ENCODE measurements around the gene CCDC192.

Gene CCDC192

DNA sequence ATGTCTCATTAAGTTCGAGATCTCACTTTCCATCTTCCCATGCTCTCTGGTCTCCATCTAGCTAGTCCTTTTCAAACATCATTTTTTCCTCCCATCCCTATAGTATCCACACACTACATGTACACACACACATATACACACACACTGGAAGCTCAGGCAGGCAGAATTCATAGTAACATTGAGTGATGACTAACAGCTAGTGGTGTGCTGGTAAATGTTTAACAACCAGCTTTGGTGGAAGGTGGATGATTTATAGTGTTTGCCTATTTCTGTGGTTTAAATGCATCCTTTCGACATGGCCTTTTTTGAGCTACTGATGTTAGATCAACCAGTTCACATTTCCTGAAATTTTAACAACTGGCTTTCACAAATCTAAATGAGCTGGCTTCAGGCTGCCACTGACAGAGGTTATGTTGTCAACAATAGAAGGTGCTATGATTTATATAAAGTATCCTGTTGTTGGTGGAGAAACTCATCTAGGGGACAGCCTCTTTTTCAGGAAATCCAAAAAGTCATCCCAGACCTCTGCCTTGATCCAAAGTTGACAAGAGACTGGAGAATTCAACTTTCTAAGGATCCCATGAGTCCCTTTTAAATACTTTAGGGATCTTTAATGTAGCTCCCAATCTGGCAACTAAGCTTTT is 117.8 kb downstream of the CCDC192 start:
- no peaks in the 10 kb centered on the region for H3K36me3 ChIP-seq (ENCODE audit: control insufficient read depth in 1 of 2, insufficient read depth in 2 of 2, low read length in 2 of 2)
- no peaks in the 10 kb centered on the region for H3K27me3 ChIP-seq (ENCODE audit: control insufficient read depth in 1 of 2, insufficient read depth in 2 of 2, low read length in 2 of 2)
- H3K4me3 ChIP-seq (ENCODE audit: low read depth in 1 of 2, low read length in 2 of 2), result no peak overlapping the region
- H3K4me1 ChIP-seq (ENCODE audit: control insufficient read depth in 1 of 2, insufficient read depth in 2 of 2, low read length in 2 of 2), result peaks cover 0 to 6% of the 10 kb centered on the region in 2 donors
- no peaks in the 10 kb centered on the region for H3K9me3 ChIP-seq (ENCODE audit: control insufficient read depth in 1 of 2, low read length in 2 of 2)
- H3K9ac ChIP-seq (ENCODE audit: low read depth in 1 of 2, low read length in 2 of 2), result no peak overlapping the region
- no peak overlapping the region for H3K27ac ChIP-seq (ENCODE audit: low read depth, low read length)

DNA sequence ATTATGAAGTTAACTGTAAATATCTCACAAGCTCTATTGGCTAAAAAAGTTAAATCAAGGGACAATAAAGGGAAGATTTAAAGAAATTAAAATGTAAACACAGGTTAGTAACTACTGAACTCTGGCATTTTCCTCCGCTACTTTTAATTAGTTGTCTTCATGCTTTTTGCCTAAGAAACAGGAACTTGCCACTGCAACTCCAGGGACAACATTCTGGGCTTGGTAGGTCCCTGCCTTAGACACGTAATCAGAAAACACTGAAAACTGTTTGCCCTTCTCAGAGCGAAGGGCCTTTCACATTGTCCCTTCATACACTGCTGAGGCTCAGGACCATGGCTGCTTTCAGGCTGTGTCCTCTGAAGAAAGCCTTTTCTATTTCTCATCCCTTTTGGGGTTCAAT is 118.7 kb downstream of the CCDC192 start:
- Histone ChIP-seq H3K9ac (ENCODE audit: low read depth in 1 of 2, low read length in 2 of 2) (no peak overlapping the region), H3K4me1 (ENCODE audit: control insufficient read depth in 1 of 2, insufficient read depth in 2 of 2, low read length in 2 of 2) (peaks cover 0 to 6% of the 10 kb centered on the region in 2 donors), H3K9me3 (ENCODE audit: control insufficient read depth in 1 of 2, low read length in 2 of 2) (no peaks in the 10 kb centered on the region), H3K27ac (ENCODE audit: low read depth, low read length) (no peak overlapping the region), H3K27me3 (ENCODE audit: control insufficient read depth in 1 of 2, insufficient read depth in 2 of 2, low read length in 2 of 2) (no peaks in the 10 kb centered on the region), H3K36me3 (ENCODE audit: control insufficient read depth in 1 of 2, insufficient read depth in 2 of 2, low read length in 2 of 2) (no peaks in the 10 kb centered on the region), H3K4me3 (ENCODE audit: low read depth in 1 of 2, low read length in 2 of 2) (no peak overlapping the region)

DNA sequence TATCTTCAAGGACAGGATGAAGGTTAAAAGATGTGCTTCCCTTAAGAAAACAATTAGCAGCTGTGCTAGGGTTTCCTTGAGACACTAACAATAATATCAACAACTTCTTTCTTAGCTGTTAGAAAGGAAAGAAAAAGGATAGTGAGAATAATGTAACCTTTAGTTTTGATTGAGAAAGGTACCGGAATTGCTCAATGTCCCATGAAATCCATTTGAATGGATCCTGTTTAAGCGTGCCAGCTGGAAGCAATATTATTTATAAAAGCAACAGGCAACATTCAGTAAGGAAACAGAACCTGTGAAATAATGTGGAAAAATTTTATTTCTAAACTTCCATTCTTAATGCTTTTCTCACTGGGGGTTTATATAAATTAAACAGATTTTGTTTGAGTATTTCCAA is 120.9 kb downstream of the CCDC192 start:
- no peaks in the 10 kb centered on the region for H3K36me3 ChIP-seq (ENCODE audit: control insufficient read depth in 1 of 2, insufficient read depth in 2 of 2, low read length in 2 of 2)
- no peak overlapping the region for H3K9ac ChIP-seq (ENCODE audit: low read depth in 1 of 2, low read length in 2 of 2)
- H3K9me3 ChIP-seq (ENCODE audit: control insufficient read depth in 1 of 2, low read length in 2 of 2), result no peaks in the 10 kb centered on the region
- H3K27ac ChIP-seq (ENCODE audit: low read depth, low read length), result no peak overlapping the region
- H3K4me3 ChIP-seq (ENCODE audit: low read depth in 1 of 2, low read length in 2 of 2), result no peak overlapping the region
- H3K4me1 ChIP-seq (ENCODE audit: control insufficient read depth in 1 of 2, insufficient read depth in 2 of 2, low read length in 2 of 2), result peaks cover 0 to 6% of the 10 kb centered on the region in 2 donors
- H3K27me3 ChIP-seq (ENCODE audit: control insufficient read depth in 1 of 2, insufficient read depth in 2 of 2, low read length in 2 of 2), result no peaks in the 10 kb centered on the region

- H3K27ac ChIP-seq (ENCODE audit: low read depth, low read length), result no peak overlapping the region
- no peaks in the 10 kb centered on the region for H3K36me3 ChIP-seq (ENCODE audit: control insufficient read depth in 1 of 2, insufficient read depth in 2 of 2, low read length in 2 of 2)
- no peaks in the 10 kb centered on the region for H3K9me3 ChIP-seq (ENCODE audit: control insufficient read depth in 1 of 2, low read length in 2 of 2)
- H3K9ac ChIP-seq (ENCODE audit: low read depth in 1 of 2, low read length in 2 of 2), result no peak overlapping the region
- H3K27me3 ChIP-seq (ENCODE audit: control insufficient read depth in 1 of 2, insufficient read depth in 2 of 2, low read length in 2 of 2), result no peaks in the 10 kb centered on the region
- no peak overlapping the region for H3K4me3 ChIP-seq (ENCODE audit: low read depth in 1 of 2, low read length in 2 of 2)
- peaks cover 0 to 3% of the 10 kb centered on the region in 2 donors for H3K4me1 ChIP-seq (ENCODE audit: control insufficient read depth in 1 of 2, insufficient read depth in 2 of 2, low read length in 2 of 2)
These were observed 122.8 kb downstream of the CCDC192 start for GRCh38 chr5:127826011-127826410.

DNA sequence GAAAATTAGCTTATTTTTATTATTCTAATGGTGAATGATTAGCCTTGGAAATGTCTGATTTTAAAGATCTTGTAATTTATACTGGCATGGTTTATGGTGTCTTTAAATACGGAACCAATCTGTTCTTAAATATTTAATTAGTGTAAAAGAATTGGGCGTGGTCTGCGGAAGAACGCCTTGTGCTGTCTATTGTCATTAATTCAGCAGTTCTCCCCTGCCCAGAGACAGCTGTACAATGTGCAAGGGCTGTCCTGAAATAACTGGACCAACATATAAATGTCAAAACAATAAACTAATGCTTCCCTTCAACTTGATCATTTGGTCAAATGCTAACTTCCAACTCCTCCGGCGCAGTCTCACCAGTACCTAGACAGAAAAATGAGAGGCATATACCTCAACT is 124.3 kb downstream of the CCDC192 start:
- Histone ChIP-seq H3K4me1 (ENCODE audit: control insufficient read depth in 1 of 2, insufficient read depth in 2 of 2, low read length in 2 of 2) (no peaks in the 10 kb centered on the region), H3K27me3 (ENCODE audit: control insufficient read depth in 1 of 2, insufficient read depth in 2 of 2, low read length in 2 of 2) (no peaks in the 10 kb centered on the region), H3K9me3 (ENCODE audit: control insufficient read depth in 1 of 2, low read length in 2 of 2) (no peaks in the 10 kb centered on the region), H3K27ac (ENCODE audit: low read depth, low read length) (no peak overlapping the region), H3K9ac (ENCODE audit: low read depth in 1 of 2, low read length in 2 of 2) (no peak overlapping the region), H3K4me3 (ENCODE audit: low read depth in 1 of 2, low read length in 2 of 2) (no peak overlapping the region), H3K36me3 (ENCODE audit: control insufficient read depth in 1 of 2, insufficient read depth in 2 of 2, low read length in 2 of 2) (no peaks in the 10 kb centered on the region)

DNA sequence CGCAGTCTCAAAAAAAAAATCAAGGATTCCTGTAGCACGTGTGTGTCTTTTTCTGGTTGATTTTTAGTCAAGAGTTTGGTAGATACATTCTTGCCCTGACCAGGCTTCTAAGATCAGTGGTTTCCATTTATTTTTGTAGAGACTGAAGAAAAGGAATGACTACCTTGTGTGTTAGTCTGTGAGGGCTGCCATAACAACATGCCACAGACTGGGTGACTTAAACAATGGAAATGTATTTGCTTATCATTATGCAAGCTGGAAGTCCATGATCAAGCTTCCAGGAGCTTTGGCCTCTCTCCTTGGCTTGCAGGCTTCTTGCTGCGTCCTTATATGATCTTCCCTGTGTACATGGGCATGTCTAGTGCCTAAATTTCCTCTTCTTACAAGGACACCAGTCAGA is 127.0 kb downstream of the CCDC192 start:
- Histone ChIP-seq H3K27me3 (ENCODE audit: control insufficient read depth in 1 of 2, insufficient read depth in 2 of 2, low read length in 2 of 2) (no peaks in the 10 kb centered on the region), H3K9me3 (ENCODE audit: control insufficient read depth in 1 of 2, low read length in 2 of 2) (no peaks in the 10 kb centered on the region), H3K4me1 (ENCODE audit: control insufficient read depth in 1 of 2, insufficient read depth in 2 of 2, low read length in 2 of 2) (no peaks in the 10 kb centered on the region)

GRCh38 chr5:127830829-127831598 is 127.8 kb downstream of the CCDC192 start:
- H3K4me1 ChIP-seq (ENCODE audit: control insufficient read depth in 1 of 2, insufficient read depth in 2 of 2, low read length in 2 of 2), result no peaks in the 10 kb centered on the region

More for the DNA sequence above, 127.0 kb downstream of the CCDC192 start:
- Histone ChIP-seq H3K27ac (ENCODE audit: low read depth, low read length) (no peak overlapping the region), H3K4me3 (ENCODE audit: low read depth in 1 of 2, low read length in 2 of 2) (no peak overlapping the region), H3K36me3 (ENCODE audit: control insufficient read depth in 1 of 2, insufficient read depth in 2 of 2, low read length in 2 of 2) (no peaks in the 10 kb centered on the region), H3K9ac (ENCODE audit: low read depth in 1 of 2, low read length in 2 of 2) (no peak overlapping the region)

GRCh38 chr5:127832067-127832466 is 128.9 kb downstream of the CCDC192 start:
- Histone ChIP-seq H3K36me3 (ENCODE audit: control insufficient read depth in 1 of 2, insufficient read depth in 2 of 2, low read length in 2 of 2) (no peaks in the 10 kb centered on the region), H3K27ac (ENCODE audit: low read depth, low read length) (no peak overlapping the region)

More at GRCh38 chr5:127830829-127831598, 127.8 kb downstream of the CCDC192 start:
- Histone ChIP-seq H3K27ac (ENCODE audit: low read depth, low read length) (no peak overlapping the region), H3K9me3 (ENCODE audit: control insufficient read depth in 1 of 2, low read length in 2 of 2) (no peaks in the 10 kb centered on the region), H3K36me3 (ENCODE audit: control insufficient read depth in 1 of 2, insufficient read depth in 2 of 2, low read length in 2 of 2) (no peaks in the 10 kb centered on the region), H3K9ac (ENCODE audit: low read depth in 1 of 2, low read length in 2 of 2) (no peak overlapping the region), H3K27me3 (ENCODE audit: control insufficient read depth in 1 of 2, insufficient read depth in 2 of 2, low read length in 2 of 2) (no peaks in the 10 kb centered on the region), H3K4me3 (ENCODE audit: low read depth in 1 of 2, low read length in 2 of 2) (no peak overlapping the region)

DNA sequence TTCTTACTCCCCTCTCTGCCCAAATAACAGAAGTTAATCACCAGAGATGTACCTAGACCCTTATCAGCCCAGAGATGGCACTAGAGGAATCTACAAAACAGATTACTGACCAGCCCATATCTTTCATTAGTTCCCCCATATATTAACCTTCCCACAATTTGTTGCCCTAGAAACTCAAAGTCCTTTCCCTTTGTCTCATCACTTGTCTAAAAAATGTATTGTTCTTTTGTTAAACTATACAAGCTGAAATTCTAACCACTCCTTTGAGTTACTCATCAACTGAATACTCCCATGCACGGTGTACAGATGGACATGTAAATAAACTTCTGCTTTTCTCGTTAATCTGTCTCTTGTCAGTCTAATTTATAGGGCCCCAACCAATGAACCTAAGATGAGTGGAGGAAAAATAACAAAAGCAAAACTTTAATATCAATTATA is 130.9 kb downstream of the CCDC192 start:
- Histone ChIP-seq H3K9ac (ENCODE audit: low read depth in 1 of 2, low read length in 2 of 2) (no peak overlapping the region), H3K27ac (ENCODE audit: low read depth, low read length) (no peak overlapping the region), H3K4me3 (ENCODE audit: low read depth in 1 of 2, low read length in 2 of 2) (no peak overlapping the region), H3K27me3 (ENCODE audit: control insufficient read depth in 1 of 2, insufficient read depth in 2 of 2, low read length in 2 of 2) (no peaks in the 10 kb centered on the region), H3K9me3 (ENCODE audit: control insufficient read depth in 1 of 2, low read length in 2 of 2) (no peaks in the 10 kb centered on the region), H3K4me1 (ENCODE audit: control insufficient read depth in 1 of 2, insufficient read depth in 2 of 2, low read length in 2 of 2) (no peaks in the 10 kb centered on the region), H3K36me3 (ENCODE audit: control insufficient read depth in 1 of 2, insufficient read depth in 2 of 2, low read length in 2 of 2) (no peaks in the 10 kb centered on the region)

More at GRCh38 chr5:127832067-127832466, 128.9 kb downstream of the CCDC192 start:
- Histone ChIP-seq H3K9me3 (ENCODE audit: control insufficient read depth in 1 of 2, low read length in 2 of 2) (no peaks in the 10 kb centered on the region), H3K9ac (ENCODE audit: low read depth in 1 of 2, low read length in 2 of 2) (no peak overlapping the region), H3K4me1 (ENCODE audit: control insufficient read depth in 1 of 2, insufficient read depth in 2 of 2, low read length in 2 of 2) (no peaks in the 10 kb centered on the region), H3K4me3 (ENCODE audit: low read depth in 1 of 2, low read length in 2 of 2) (no peak overlapping the region), H3K27me3 (ENCODE audit: control insufficient read depth in 1 of 2, insufficient read depth in 2 of 2, low read length in 2 of 2) (no peaks in the 10 kb centered on the region)

DNA sequence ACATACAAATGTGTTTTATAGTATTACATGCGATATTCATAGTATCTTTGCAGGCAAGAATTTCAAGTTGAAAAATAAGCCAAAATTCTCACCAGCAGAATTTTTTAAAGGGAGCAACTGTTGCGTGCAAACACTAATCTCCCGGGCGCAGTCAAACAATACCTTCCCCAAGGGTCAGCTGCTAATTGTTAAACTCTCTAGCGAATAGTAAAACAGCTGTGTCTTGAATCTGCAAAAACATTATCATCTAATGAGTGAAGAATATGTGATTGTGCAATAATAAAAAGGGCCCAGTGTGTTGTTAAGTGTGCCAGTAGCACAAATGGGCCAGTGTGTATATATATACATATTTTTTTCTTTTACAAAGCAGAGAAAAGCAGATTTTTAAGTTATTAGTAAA is 131.4 kb downstream of the CCDC192 start:
- Histone ChIP-seq H3K36me3 (ENCODE audit: control insufficient read depth in 1 of 2, insufficient read depth in 2 of 2, low read length in 2 of 2) (no peaks in the 10 kb centered on the region), H3K9ac (ENCODE audit: low read depth in 1 of 2, low read length in 2 of 2) (no peak overlapping the region), H3K27me3 (ENCODE audit: control insufficient read depth in 1 of 2, insufficient read depth in 2 of 2, low read length in 2 of 2) (no peaks in the 10 kb centered on the region), H3K9me3 (ENCODE audit: control insufficient read depth in 1 of 2, low read length in 2 of 2) (no peaks in the 10 kb centered on the region), H3K4me3 (ENCODE audit: low read depth in 1 of 2, low read length in 2 of 2) (no peak overlapping the region), H3K4me1 (ENCODE audit: control insufficient read depth in 1 of 2, insufficient read depth in 2 of 2, low read length in 2 of 2) (no peaks in the 10 kb centered on the region), H3K27ac (ENCODE audit: low read depth, low read length) (no peak overlapping the region)

All from duodenal mucosa (tissue), 2 donors.